Left cardiac atrium (tissue), 4 donors: ENCODE data around the gene DUSP22. TPM values are rescaled to one million over a fixed set of nuclear protein-coding genes. Genes with fewer than 3 reads are reported as not detected.
A peak's percentile ranks its signal among the peaks of the same experiment; 100 is the strongest.

Source experiments
- ATAC-seq, 2 donors: fragments of 200-7000 bp; cut with Tn5 transposase; one replicate each; pipeline ENCODE4 v1.9.1; 2020; ENCODE audit warnings: mild to moderate bottlenecking in 2 of 2, moderate library complexity in 2 of 2
- DNase-seq: peaks from one replicate; pipeline ENCODE4 v3.0.0-alpha.2; 2020
- intact Hi-C, 2 donors: fragments of 100-400 bp; cut with DNase I; formaldehyde crosslinking; loops; one replicate each; pipeline versions ENCODE4 v1.14.1 to v1.15.1; 2022 to 2023
- total RNA-seq, 2 donors: library from RNA; stranded (reverse); fragmentation: NEBNext Ultra II Directional; extraction: Animal tissue kit (Norgen Biotek cat#: 25700); gene quantifications; one replicate each; pipeline ENCODE4 v1.2.1, GENCODE V29; 2021
- donor health status: DM: no; HTN: yes; CAD: no.
- donor health status: DM: no; HTN: yes; CAD: no; lungs with severe emphysema.
- donor health status: DM: yes; HTN: yes; CAD: no.
- donor health status: Dilated cardiomyopathy.

DUSP22 gene
- total RNA-seq, 2 donors from 2014 or later, result 53.9 to 57.4 TPM

- intact Hi-C loops, result no loop called here
- ATAC-seq (no peak), DNase-seq (no peak)
Observed at GRCh38 chr6:380234-381218, 88.2 kb downstream of the DUSP22 start.

- ATAC-seq (no peak), DNase-seq (no peak)
- intact Hi-C loops, result no loop called here
Observed at GRCh38 chr6:381742-382461, 89.6 kb downstream of the DUSP22 start.

GRCh38 chr6:382883-383810, 90.9 kb downstream of the DUSP22 start:
- intact Hi-C loops, result no loop called here
- ATAC-seq (no peak), DNase-seq (no peak)

- ATAC-seq, result no peak
- no peak for DNase-seq
- intact Hi-C loops, result no loop called here
Observed at GRCh38 chr6:383856-384255, 91.6 kb downstream of the DUSP22 start.

- intact Hi-C loops, result no loop called here
Observed at GRCh38 chr6:384898-385297, 92.6 kb downstream of the DUSP22 start.

GRCh38 chr6:385614-386013, 93.3 kb downstream of the DUSP22 start:
- intact Hi-C loops, result no loop called here
- DNase-seq (no peak), ATAC-seq (no peak)

More at GRCh38 chr6:384898-385297, 92.6 kb downstream of the DUSP22 start:
- no peak for DNase-seq
- no peak for ATAC-seq

GRCh38 chr6:386688-387266, 94.5 kb downstream of the DUSP22 start:
- DNase-seq (no peak), ATAC-seq (no peak)
- intact Hi-C loops, result no loop called here

- intact Hi-C loops, result no loop called here
- no peak for DNase-seq
- peak; percentile 42 to 51 for ATAC-seq
Observed at GRCh38 chr6:387293-387741, 95.0 kb downstream of the DUSP22 start.

- intact Hi-C loops, result no loop called here
- DNase-seq (no peak), ATAC-seq (no peak)
Observed at GRCh38 chr6:388202-388903, 96.1 kb downstream of the DUSP22 start.

- no peak for DNase-seq
- no peak for ATAC-seq
- intact Hi-C loops, result no loop called here
Observed at GRCh38 chr6:389143-389542, 96.9 kb downstream of the DUSP22 start.

- no peak for ATAC-seq
- intact Hi-C loops, result no loop called here
- no peak for DNase-seq
Observed at GRCh38 chr6:389622-390021, 97.3 kb downstream of the DUSP22 start.

- ATAC-seq, result no peak
- intact Hi-C loops, result no loop called here
Observed at GRCh38 chr6:390914-391558, 98.7 kb downstream of the DUSP22 start.

GRCh38 chr6:391559-392440, 99.5 kb downstream of the DUSP22 start, which contains the start of gene IRF4:
Gene IRF4 (plus strand): TSS chr6:391752. CDS start chr6:393153, 1,401 bp downstream.
- ATAC-seq (peak; percentile 36 to 45), DNase-seq (no peak)
- intact Hi-C loops, result no loop called here

More at GRCh38 chr6:390914-391558, 98.7 kb downstream of the DUSP22 start:
- DNase-seq, result no peak

- ATAC-seq (peak; percentile 16 to 23), DNase-seq (no peak)
- intact Hi-C loops, result no loop called here
Observed at GRCh38 chr6:392441-393390, 100.4 kb downstream of the DUSP22 start.

GRCh38 chr6:393391-394221, 101.3 kb downstream of the DUSP22 start:
- ATAC-seq, result no peak
- intact Hi-C loops, result no loop called here
- no peak for DNase-seq
